SK-N-SH (cell line): ENCODE measurements around the gene LONRF2. TPM values are rescaled to one million over a fixed set of nuclear protein-coding genes. Genes with fewer than 3 reads are reported as not detected.

ENCODE experiments used
- CTCF ChIA-PET: fragments of 300-600, 350-600 bp; formaldehyde crosslinking; extraction: SDS; loops from one replicate; lab custom pipeline; 2021; lab: Yijun Ruan, JAX
- POLR2A ChIA-PET: fragments of 350-600 bp; sonication (Branson Sonifier 250); formaldehyde crosslinking; extraction: SDS; loops from one replicate; lab custom pipeline; 2020; ENCODE audit warnings: antibody characterized with exemption, inconsistent platforms; lab: Yijun Ruan, JAX
- DNase-seq: peaks from one replicate; pipeline ENCODE4 v3.0.0; 2012
- H2AFZ ChIP-seq: fragments of 200-600 bp; sonication (generic); 2 replicates; pipeline ENCODE4 v1.8.1; 2016; ENCODE audit warnings: antibody characterized with exemption, mild to moderate bottlenecking, low read depth
- H3F3A ChIP-seq: fragments of 200-600 bp; sonication (generic); replicated peaks from 2 replicates; pipeline ENCODE3; 2016; ENCODE audit warnings: antibody characterized with exemption, mild to moderate bottlenecking; ENCODE audit not compliant: insufficient read depth
- H3K27ac ChIP-seq, 2 experiments: fragments of 200-500 bp in 1 of 2; fragments of 200-600 bp in 1 of 2; sonication (Bioruptor generic) in 1 of 2; sonication (generic), shearing (Covaris generic) in 1 of 2; 2 replicates each; pipeline versions ENCODE4 v1.5.1 to v1.6.1; 2014 to 2016; ENCODE audit warnings: low read depth in 2 of 2, inconsistent platforms in 1 of 2, low read length in 1 of 2, mild to moderate bottlenecking in 1 of 2, mixed read lengths in 1 of 2
- H3K27me3 ChIP-seq: fragments of 200-600 bp; sonication (generic), shearing (Covaris generic); 2 replicates; pipeline ENCODE4 v1.6.1; 2016; ENCODE audit warnings: mixed run types; ENCODE audit not compliant: insufficient read depth
- H3K36me3 ChIP-seq, 2 experiments: fragments of 200-500 bp in 1 of 2; fragments of 200-600 bp in 1 of 2; sonication (Bioruptor generic) in 1 of 2; sonication (generic) in 1 of 2; replicated peaks in 1 of 2; 2 replicates each; pipeline versions ENCODE3 to v1.5.1; 2014 to 2016; ENCODE audit warnings: low read length in 1 of 2, mild to moderate bottlenecking in 1 of 2; ENCODE audit not compliant: insufficient read depth in 2 of 2, control insufficient read depth in 1 of 2
- H3K4me1 ChIP-seq, 2 experiments: fragments of 200-500 bp in 1 of 2; fragments of 200-600 bp in 1 of 2; sonication (Bioruptor generic) in 1 of 2; sonication (generic), shearing (Covaris generic) in 1 of 2; 2 replicates each; pipeline versions ENCODE4 v1.5.1 to v1.6.1; 2014 to 2016; ENCODE audit warnings: low read depth in 1 of 2, low read length in 1 of 2, mixed run types in 1 of 2; ENCODE audit not compliant: insufficient read depth in 2 of 2, control insufficient read depth in 1 of 2
- H3K4me2 ChIP-seq: fragments of 200-600 bp; sonication (generic), shearing (Covaris generic); 2 replicates; pipeline ENCODE4 v1.6.1; 2017; ENCODE audit warnings: mixed run types
- H3K4me3 ChIP-seq, 2 experiments: fragments of 200-500 bp in 1 of 2; fragments of 200-600 bp in 1 of 2; sonication (Bioruptor generic) in 1 of 2; sonication (generic), shearing (Covaris generic) in 1 of 2; 2 replicates each; pipeline versions ENCODE4 v1.5.1 to v1.8.1; 2014 to 2016; ENCODE audit warnings: low read depth in 2 of 2, inconsistent platforms in 1 of 2, low read length in 1 of 2, mild to moderate bottlenecking in 1 of 2, mixed read lengths in 1 of 2, moderate library complexity in 1 of 2
- H3K79me2 ChIP-seq: fragments of 200-600 bp; sonication (generic); 2 replicates; pipeline ENCODE4 v1.8.1; 2017; ENCODE audit warnings: mild to moderate bottlenecking; ENCODE audit not compliant: insufficient read depth
- H3K9ac ChIP-seq: fragments of 200-600 bp; sonication (generic); 2 replicates; pipeline ENCODE4 v1.6.1; 2017; ENCODE audit warnings: mixed run types
- H3K9me2 ChIP-seq: fragments of 200-600 bp; sonication (generic); 2 replicates; pipeline ENCODE4 v1.6.1; 2017; ENCODE audit warnings: mixed run types
- H3K9me3 ChIP-seq: fragments of 200-600 bp; sonication (generic); 2 replicates; pipeline ENCODE4 v1.6.1; 2017; ENCODE audit warnings: mixed run types, mild to moderate bottlenecking, moderate library complexity
- H4K20me1 ChIP-seq: fragments of 200-600 bp; sonication (generic); 2 replicates; pipeline ENCODE4 v1.6.1; 2017; ENCODE audit warnings: mild to moderate bottlenecking, mixed run types; ENCODE audit not compliant: insufficient read depth
- ELF1 ChIP-seq: IDR thresholded peaks from 2 replicates; pipeline ENCODE4 v1.4.0; 2012
- FOXM1 ChIP-seq: IDR thresholded peaks from 2 replicates; pipeline ENCODE4 v1.4.0; 2012; ENCODE audit warnings: low read depth, mild to moderate bottlenecking
- GATA2 ChIP-seq: sonication (generic); formaldehyde crosslinking; IDR thresholded peaks from 2 replicates; pipeline ENCODE4 v1.5.0; 2020; ENCODE audit warnings: mild to moderate bottlenecking, missing genetic modification reagents
- IRF3 ChIP-seq: fragments of 150-350 bp; IDR thresholded peaks from 2 replicates; pipeline ENCODE4 v1.6.1; 2016; ENCODE audit warnings: mild to moderate bottlenecking, low read depth, low read length
- JUND ChIP-seq: IDR thresholded peaks from 2 replicates; pipeline ENCODE4 v1.4.0; 2012
- MAX ChIP-seq: IDR thresholded peaks from 2 replicates; pipeline ENCODE4 v1.4.0; 2012; ENCODE audit warnings: low read depth
- POLR2AphosphoS5 ChIP-seq: IDR thresholded peaks from 2 replicates; pipeline ENCODE4 v1.6.1; 2012; ENCODE audit warnings: low read depth, low read length
- RCOR1 ChIP-seq: fragments of 150-350 bp; IDR thresholded peaks from 2 replicates; pipeline ENCODE4 v1.6.1; 2017; ENCODE audit warnings: antibody characterized with exemption, low read length
- REST ChIP-seq: IDR thresholded peaks from 2 replicates; pipeline ENCODE4 v1.6.1; 2012; ENCODE audit warnings: mild to moderate bottlenecking, low read depth, low read length, moderate library complexity
- RFX5 ChIP-seq: IDR thresholded peaks from 2 replicates; pipeline ENCODE4 v1.6.1; 2012; ENCODE audit warnings: mild to moderate bottlenecking, improper control_type of control experiment, low read length
- RXRA ChIP-seq: IDR thresholded peaks from 2 replicates; pipeline ENCODE4 v1.4.0; 2012; ENCODE audit warnings: low read depth, mild to moderate bottlenecking, borderline replicate concordance
- SIN3A ChIP-seq: IDR thresholded peaks from 2 replicates; pipeline ENCODE4 v1.6.1; 2012; ENCODE audit warnings: low read depth, mild to moderate bottlenecking, low read length, moderate library complexity, borderline replicate concordance
- TCF12 ChIP-seq: IDR thresholded peaks from 2 replicates; pipeline ENCODE4 v1.4.0; 2012
- USF2 ChIP-seq: fragments of 150-350 bp; IDR thresholded peaks from 2 replicates; pipeline ENCODE4 v1.6.1; 2017; ENCODE audit warnings: antibody characterized with exemption, low read length, low read depth, borderline replicate concordance
- ZBTB33 ChIP-seq: IDR thresholded peaks from 2 replicates; pipeline ENCODE4 v1.4.0; 2012; ENCODE audit warnings: low read depth, borderline replicate concordance
- WGBS: methylation state at CpG from one replicate; pipeline ENCODE4 v1.1.6; 2017; ENCODE audit warnings: low lambda C conversion rate; 5-methylcytosine and 5-hydroxymethylcytosine counted together
- polyA plus RNA-seq, 3 experiments: library from polyadenylated mRNA; depleted of rRNA; stranded (reverse); fragments of >200 nt; gene quantifications; 2 replicates each; pipeline ENCODE4 v1.2.3, GENCODE V29; 2012
- TF ChIP-seq, protein P1 (sequence below): fragments of 200-600 bp; sonication (generic); IDR thresholded peaks from 2 replicates; pipeline ENCODE4 v1.6.1; 2017; ENCODE audit warnings: antibody characterized with exemption, mild to moderate bottlenecking, moderate library complexity

LONRF2 gene
- polyA plus RNA-seq, 1 of the 3 experiments (the other 2 are of a cell fraction) = 2.0 TPM

DNA sequence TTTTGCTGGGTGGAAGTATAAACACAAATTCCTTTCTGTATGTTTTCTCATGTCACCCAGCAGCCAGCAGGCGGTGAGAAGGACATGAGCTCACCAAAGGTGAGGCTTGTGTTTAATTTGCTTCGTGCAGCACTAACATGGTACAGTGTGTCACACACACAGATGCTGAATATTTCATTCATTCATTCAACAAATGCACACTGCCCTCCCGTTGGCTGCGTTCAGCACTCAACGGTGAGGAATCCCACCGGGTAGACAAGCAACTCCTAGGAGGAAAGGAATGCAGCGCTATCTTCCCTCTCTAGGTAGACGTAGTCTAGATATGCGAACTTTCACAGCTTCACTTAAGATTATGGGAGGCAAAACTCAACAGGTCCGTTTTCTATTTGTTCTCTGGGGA is 85.1 kb downstream of the LONRF2 start:
- H3K36me3 ChIP-seq = no peaks in the 10 kb centered on the region
- H4K20me1 ChIP-seq = no peaks in the 10 kb centered on the region
- no peaks in the 10 kb centered on the region for H3K27me3 ChIP-seq
- H3K4me2 ChIP-seq = no peak overlapping the region
- ChIA-PET POLR2A (no interaction called here), CTCF (interaction anchor here (1.1 to 2.2 kb wide), 4 partner anchors 9 to 194 kb away, joined by 3 to 8 read pairs (median 4); no protein-coding TSS in a partner anchor)
- no peaks in the 10 kb centered on the region for H3K9me3 ChIP-seq
- H3K79me2 ChIP-seq = no peaks in the 10 kb centered on the region
- no peak overlapping the region for H2AFZ ChIP-seq
- H3K9me2 ChIP-seq = no peaks in the 10 kb centered on the region
- no peak for DNase-seq
- no peak overlapping the region for H3K27ac ChIP-seq
- no peak for TF ChIP-seq SIN3A
- TF ChIP-seq ZBTB33 = no peak
- no peak for TF ChIP-seq IRF3
- no peak for TF ChIP-seq REST
- TF ChIP-seq FOXM1 = no peak
- TF ChIP-seq MAX = no peak
- no peak for TF ChIP-seq RCOR1
- no peak for TF ChIP-seq TCF12
- TF ChIP-seq, protein P1, sequence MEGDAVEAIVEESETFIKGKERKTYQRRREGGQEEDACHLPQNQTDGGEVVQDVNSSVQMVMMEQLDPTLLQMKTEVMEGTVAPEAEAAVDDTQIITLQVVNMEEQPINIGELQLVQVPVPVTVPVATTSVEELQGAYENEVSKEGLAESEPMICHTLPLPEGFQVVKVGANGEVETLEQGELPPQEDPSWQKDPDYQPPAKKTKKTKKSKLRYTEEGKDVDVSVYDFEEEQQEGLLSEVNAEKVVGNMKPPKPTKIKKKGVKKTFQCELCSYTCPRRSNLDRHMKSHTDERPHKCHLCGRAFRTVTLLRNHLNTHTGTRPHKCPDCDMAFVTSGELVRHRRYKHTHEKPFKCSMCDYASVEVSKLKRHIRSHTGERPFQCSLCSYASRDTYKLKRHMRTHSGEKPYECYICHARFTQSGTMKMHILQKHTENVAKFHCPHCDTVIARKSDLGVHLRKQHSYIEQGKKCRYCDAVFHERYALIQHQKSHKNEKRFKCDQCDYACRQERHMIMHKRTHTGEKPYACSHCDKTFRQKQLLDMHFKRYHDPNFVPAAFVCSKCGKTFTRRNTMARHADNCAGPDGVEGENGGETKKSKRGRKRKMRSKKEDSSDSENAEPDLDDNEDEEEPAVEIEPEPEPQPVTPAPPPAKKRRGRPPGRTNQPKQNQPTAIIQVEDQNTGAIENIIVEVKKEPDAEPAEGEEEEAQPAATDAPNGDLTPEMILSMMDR = no peak
- no peak for TF ChIP-seq RXRA
- no peak for TF ChIP-seq RFX5
- no peak for TF ChIP-seq USF2
- TF ChIP-seq ELF1 = no peak
- no peak for TF ChIP-seq POLR2AphosphoS5
- no peak for TF ChIP-seq JUND
- TF ChIP-seq GATA2 (CRISPR knock-in tag) = no peak
- H3F3A ChIP-seq = no peaks in the 10 kb centered on the region
- H3K4me3 ChIP-seq = no peak overlapping the region
- 72% methylated on average over 10 of the region's 10 CpGs for WGBS
- H3K9ac ChIP-seq = no peak overlapping the region
- H3K4me1 ChIP-seq = peaks cover 0 to 13% of the 10 kb centered on the region in 2 experiments; a peak in 1 of 4 replicates
